Activated CD4-positive, alpha-beta memory T cell treated with anti-CD3 and anti-CD28 coated beads for 36 hours (primary cell): ENCODE measurements around the gene IGLL5. TPM values are rescaled to one million over a fixed set of nuclear protein-coding genes. Genes with fewer than 3 reads are reported as not detected.
"Not testable (repeated sequence)": the region's sequence is repeated elsewhere in the genome, so short reads cannot be mapped to it uniquely, and the experiment has no call there.

Experiments
- CTCF ChIA-PET: fragments of 350-600 bp; sonication (Branson Sonifier 250); formaldehyde crosslinking; loops from one replicate; lab custom pipeline; 2021; ENCODE audit warnings: antibody characterized with exemption, inconsistent platforms; lab: Charles Lee
- POLR2A ChIA-PET: fragments of 350-600 bp; sonication (Branson Sonifier 250); formaldehyde crosslinking; loops from one replicate; lab custom pipeline; 2021; ENCODE audit warnings: antibody characterized with exemption; lab: Charles Lee
- DNase-seq: peaks from one replicate; pipeline ENCODE4 v3.0.0-alpha.2; 2020
- H3K27ac Mint-ChIP-seq: one replicate; pipeline ENCODE4 v1.8.0; 2021; ENCODE audit warnings: mixed read lengths
- H3K27me3 Mint-ChIP-seq: one replicate; pipeline ENCODE4 v1.8.0; 2021; ENCODE audit warnings: mixed read lengths
- H3K36me3 Mint-ChIP-seq: one replicate; pipeline ENCODE4 v1.8.0; 2021; ENCODE audit warnings: mixed read lengths
- H3K4me1 Mint-ChIP-seq: one replicate; pipeline ENCODE4 v1.8.0; 2021; ENCODE audit warnings: low read depth, mixed read lengths
- H3K4me3 Mint-ChIP-seq: one replicate; pipeline ENCODE4 v1.8.0; 2021; ENCODE audit warnings: mild to moderate bottlenecking, mixed read lengths
- H3K9me3 Mint-ChIP-seq: one replicate; pipeline ENCODE4 v1.8.0; 2021; ENCODE audit warnings: mixed read lengths
- intact Hi-C: fragments of 100-400 bp; cut with micrococcal nuclease; formaldehyde crosslinking; loops from one replicate; pipeline ENCODE4 v1.15.1; 2023
- total RNA-seq, 2 experiments: library from RNA; stranded (reverse); gene quantifications; one replicate each; pipeline ENCODE4 v1.2.3, GENCODE V29; 2021

Gene IGLL5
- total RNA-seq, 2 experiments from 2014 or later: not detected

DNA sequence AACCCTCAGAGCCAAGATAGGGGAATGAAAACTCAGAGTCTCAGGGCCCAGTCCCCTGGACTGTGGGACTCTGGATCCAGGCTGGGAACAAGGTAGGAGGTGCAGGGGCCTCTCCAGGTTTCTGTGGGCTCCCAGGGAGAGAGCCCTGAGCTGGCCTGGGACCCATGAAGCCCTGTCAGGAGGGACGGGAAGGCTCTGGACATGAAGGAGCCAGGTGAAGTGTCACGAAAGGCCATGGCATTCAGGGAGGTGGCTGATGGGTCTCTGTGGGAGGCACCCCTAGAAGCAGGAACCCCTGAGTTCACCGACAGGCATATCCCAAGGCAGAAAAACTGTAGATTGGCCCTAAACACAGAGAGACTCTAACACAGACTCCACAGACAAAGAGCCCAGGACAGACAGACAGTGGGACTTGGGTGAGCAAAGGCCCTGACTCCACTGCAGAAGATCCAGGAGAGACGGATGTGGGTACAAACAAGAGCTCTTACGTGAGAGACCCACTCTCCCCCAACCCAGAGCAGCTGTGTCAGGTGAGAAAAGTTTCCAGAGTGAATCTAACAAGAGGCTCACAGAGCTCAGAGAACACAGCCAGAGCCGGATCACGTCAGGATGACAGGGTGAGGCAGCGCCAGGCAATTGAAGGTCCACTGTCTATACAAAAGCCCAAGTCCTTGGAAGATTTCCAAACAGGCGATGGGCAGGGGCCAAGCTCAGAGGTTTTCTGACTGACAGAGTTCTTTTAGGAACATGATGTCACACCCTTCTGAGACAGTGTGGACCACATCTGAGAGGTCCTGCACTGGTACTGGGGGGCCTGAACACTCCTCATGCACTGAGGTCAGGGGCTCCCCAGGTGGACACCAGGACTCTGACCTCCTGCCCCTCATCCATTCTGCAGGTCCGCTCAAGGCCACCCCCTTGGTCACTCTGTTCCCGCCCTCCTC, 27.4 kb downstream of the IGLL5 start:
- no peaks in the 10 kb centered on the region for H3K36me3 Mint-ChIP-seq
- H3K4me3 Mint-ChIP-seq: no peak overlapping the region
- H3K4me1 Mint-ChIP-seq: no peaks in the 10 kb centered on the region
- no peak for DNase-seq
- no peak overlapping the region for H3K27ac Mint-ChIP-seq
- intact Hi-C loops: no loop called here
- peaks cover 4% of the 10 kb centered on the region for H3K27me3 Mint-ChIP-seq
- no peaks in the 10 kb centered on the region for H3K9me3 Mint-ChIP-seq
- ChIA-PET CTCF (interaction anchor here (1.2 kb wide), 1 partner anchor 28 kb away, joined by 4 read pairs; no protein-coding TSS in a partner anchor), POLR2A (no interaction called here)

DNA sequence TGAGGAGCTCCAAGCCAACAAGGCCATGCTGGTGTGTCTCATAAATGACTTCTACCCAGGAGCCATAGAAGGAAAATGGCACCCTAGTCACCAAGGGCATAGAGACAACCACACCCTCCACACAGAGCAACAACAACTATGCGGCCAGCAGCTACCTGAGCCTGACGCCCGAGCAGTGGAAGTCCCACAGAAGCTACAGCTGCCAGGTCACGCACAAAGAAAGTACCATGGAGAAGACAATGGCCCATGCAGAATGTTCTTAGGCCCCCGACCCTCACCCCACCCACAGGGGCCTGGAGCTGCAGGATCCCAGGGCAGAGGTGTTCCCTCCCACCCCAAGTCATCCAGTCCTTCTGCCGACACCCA, 28.0 kb downstream of the IGLL5 start:
- H3K9me3 Mint-ChIP-seq: no peaks in the 10 kb centered on the region
- H3K27me3 Mint-ChIP-seq: peaks cover 4% of the 10 kb centered on the region
- H3K36me3 Mint-ChIP-seq: no peaks in the 10 kb centered on the region
- no peak overlapping the region for H3K4me3 Mint-ChIP-seq
- H3K27ac Mint-ChIP-seq: no peak overlapping the region
- POLR2A ChIA-PET: no interaction called here
- no peak for DNase-seq
- intact Hi-C loops: no loop called here
- no peaks in the 10 kb centered on the region for H3K4me1 Mint-ChIP-seq
- CTCF ChIA-PET: interaction anchor here (1.2 kb wide), 1 partner anchor 27 kb away, joined by 4 read pairs; no protein-coding TSS in a partner anchor

DNA sequence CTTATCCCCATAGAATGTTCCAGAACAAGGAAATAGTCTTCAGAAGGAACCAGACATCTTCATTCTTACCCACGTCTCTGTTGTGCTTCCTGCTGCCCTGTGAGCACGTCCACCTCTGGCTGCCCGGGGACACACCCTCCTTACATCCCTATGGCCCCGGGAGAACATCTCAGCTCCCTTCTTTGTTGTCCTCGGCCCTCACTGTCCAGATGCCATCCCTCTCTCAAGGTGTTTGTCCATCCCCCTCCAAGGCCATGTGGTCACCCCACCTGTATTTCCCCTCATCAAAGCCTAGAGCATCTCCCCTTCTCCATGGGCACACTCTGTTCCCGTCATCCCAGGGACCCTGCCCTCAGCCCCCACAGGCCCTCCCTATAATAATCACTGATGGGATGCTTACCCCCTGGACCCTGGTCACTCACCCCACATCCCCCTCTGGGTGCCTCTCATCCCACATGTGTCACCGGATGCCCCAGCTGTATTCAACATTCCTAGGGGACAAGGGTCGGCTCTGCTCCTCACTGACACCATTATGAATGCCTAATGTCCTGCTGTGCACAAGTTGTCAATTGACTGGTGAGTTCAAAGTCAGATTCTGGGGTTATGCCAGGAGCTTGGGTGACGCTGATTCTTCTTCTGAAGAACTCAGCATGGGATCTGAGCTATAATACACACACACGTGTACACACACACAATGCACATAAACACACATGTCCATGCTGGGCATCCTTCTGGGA, 28.8 kb downstream of the IGLL5 start:
- CTCF ChIA-PET: no interaction called here
- Mint-ChIP-seq H3K9me3 (no peaks in the 10 kb centered on the region), H3K4me1 (no peaks in the 10 kb centered on the region), H3K27me3 (peaks cover 4% of the 10 kb centered on the region), H3K36me3 (no peaks in the 10 kb centered on the region), H3K27ac (no peak overlapping the region), H3K4me3 (no peak overlapping the region)
- intact Hi-C loops: no loop called here
- POLR2A ChIA-PET: no interaction called here
- DNase-seq: no peak

DNA sequence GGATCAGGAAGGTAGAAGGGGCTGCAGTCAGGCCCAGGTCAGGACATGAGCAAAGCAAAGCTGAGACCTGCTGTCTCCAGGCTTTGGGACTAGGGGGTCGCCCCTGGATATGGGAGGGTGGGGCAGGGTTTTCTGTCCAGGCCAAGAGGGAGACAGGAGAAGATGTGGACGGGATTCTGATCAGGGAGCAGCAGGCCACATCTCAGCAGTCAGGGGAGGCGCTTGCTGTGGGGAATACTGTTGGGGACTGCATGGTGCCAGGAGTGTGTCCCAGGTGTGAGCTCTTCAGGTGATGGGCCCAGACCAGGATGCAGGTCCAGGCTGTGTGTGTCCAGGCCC, 29.3 kb downstream of the IGLL5 start:
- H3K36me3 Mint-ChIP-seq: no peaks in the 10 kb centered on the region
- no peak overlapping the region for H3K27ac Mint-ChIP-seq
- CTCF ChIA-PET: no interaction called here
- no peaks in the 10 kb centered on the region for H3K4me1 Mint-ChIP-seq
- no peak overlapping the region for H3K4me3 Mint-ChIP-seq
- no peaks in the 10 kb centered on the region for H3K9me3 Mint-ChIP-seq
- POLR2A ChIA-PET: no interaction called here
- H3K27me3 Mint-ChIP-seq: peaks cover 4% of the 10 kb centered on the region
- intact Hi-C loops: no loop called here
- DNase-seq: no peak

GRCh38 chr22:22917377-22917776, 29.8 kb downstream of the IGLL5 start:
- no peaks in the 10 kb centered on the region for H3K9me3 Mint-ChIP-seq
- no peak for DNase-seq
- H3K36me3 Mint-ChIP-seq: no peaks in the 10 kb centered on the region
- no peak overlapping the region for H3K27ac Mint-ChIP-seq
- H3K27me3 Mint-ChIP-seq: peaks cover 4% of the 10 kb centered on the region
- intact Hi-C loops: no loop called here
- H3K4me3 Mint-ChIP-seq: no peak overlapping the region
- POLR2A ChIA-PET: no interaction called here
- H3K4me1 Mint-ChIP-seq: no peaks in the 10 kb centered on the region
- CTCF ChIA-PET: interaction anchor here (1.1 kb wide), 1 partner anchor 43 kb away, joined by 4 read pairs; no protein-coding TSS in a partner anchor

DNA sequence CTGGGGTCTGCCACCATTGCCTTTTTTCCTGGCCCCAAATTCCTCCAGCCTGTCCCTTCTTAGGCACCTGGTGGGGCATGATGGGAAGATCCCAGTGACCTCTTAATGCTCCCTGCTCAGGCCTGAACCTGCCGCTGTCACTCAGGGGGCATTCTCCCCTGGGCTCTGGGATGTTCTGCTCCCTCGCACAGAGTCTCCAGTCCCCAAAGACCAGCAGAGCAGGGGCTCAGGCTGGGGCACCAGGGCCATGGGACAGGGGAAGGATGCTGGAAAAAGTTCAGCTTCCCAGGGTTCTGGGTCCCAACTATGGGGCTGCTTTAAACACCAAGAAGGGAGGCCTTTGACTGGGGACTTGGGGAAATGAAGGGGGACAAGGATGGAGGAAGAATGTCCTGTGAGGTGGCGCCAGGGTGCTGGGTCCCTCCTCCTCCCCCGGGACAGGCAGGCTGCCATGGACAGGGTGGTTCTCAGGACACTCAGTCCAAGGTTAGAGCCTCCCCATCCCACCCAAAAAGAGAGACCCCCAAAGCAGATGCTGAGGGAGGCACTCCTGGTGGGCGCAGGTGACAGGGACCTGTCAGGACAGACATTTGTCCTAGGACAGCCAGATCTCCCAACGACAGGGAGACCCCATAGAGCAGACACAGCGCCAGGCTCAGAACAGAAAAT, 30.8 kb downstream of the IGLL5 start:
- Mint-ChIP-seq H3K27me3 (peaks cover 4% of the 10 kb centered on the region), H3K4me3 (no peak overlapping the region), H3K9me3 (no peaks in the 10 kb centered on the region), H3K4me1 (no peaks in the 10 kb centered on the region), H3K27ac (no peak overlapping the region), H3K36me3 (no peaks in the 10 kb centered on the region)
- ChIA-PET POLR2A (no interaction called here), CTCF (interaction anchor here (1.1 kb wide), 1 partner anchor 42 kb away, joined by 4 read pairs; no protein-coding TSS in a partner anchor)
- intact Hi-C loops: no loop called here
- no peak for DNase-seq

DNA sequence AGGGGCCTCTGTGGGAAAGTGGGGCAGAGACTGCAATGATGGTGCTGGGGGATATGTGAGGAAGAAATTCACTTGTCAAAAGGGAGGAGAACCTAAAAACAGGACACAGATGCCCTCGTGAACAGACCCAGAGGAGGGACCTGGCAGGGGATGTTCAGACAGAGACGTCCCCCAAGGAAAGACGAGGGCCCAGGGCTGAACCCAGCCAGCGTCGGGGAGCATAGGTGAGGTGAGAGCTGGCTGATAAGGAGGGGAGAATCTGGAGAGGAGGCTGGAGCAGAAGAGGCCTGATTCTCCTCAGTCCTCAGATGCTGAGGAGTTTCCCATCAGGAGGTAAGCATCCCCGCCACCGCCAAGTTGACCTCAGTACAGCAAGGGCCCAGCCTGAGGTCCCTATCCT, 31.4 kb downstream of the IGLL5 start:
- Mint-ChIP-seq H3K9me3 (no peaks in the 10 kb centered on the region), H3K36me3 (no peaks in the 10 kb centered on the region), H3K4me3 (no peak overlapping the region), H3K27ac (no peak overlapping the region), H3K27me3 (peaks cover 4% of the 10 kb centered on the region), H3K4me1 (no peaks in the 10 kb centered on the region)
- ChIA-PET POLR2A (no interaction called here), CTCF (no interaction called here)
- no peak for DNase-seq
- intact Hi-C loops: no loop called here

DNA sequence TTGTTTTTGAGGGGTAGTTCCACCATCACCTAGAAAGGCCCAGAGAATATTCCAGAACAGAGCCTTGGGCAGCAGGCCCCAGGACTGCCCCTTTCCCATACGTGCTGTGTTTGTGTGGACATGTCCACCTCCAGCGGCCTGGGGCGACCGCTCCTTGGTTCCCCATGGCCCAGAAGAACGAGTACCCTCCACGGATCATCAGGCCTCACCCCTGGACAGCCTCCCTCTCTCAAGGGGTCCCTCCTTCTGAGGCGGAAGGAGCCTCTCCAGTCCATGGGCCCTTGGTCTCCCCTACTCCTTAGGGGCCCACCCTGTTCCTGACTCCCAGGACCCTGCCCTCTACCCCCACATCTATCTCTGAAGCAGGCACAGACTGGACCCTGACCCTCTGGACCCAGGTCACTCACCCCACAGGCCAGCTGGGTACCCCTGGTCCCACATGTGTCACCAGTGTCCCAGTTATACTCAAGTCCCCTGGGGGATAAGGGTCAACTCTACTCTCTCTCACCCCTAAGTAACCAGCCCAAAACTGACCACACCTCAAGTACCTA, 32.6 kb downstream of the IGLL5 start:
- H3K27ac Mint-ChIP-seq: no peak overlapping the region

DNA sequence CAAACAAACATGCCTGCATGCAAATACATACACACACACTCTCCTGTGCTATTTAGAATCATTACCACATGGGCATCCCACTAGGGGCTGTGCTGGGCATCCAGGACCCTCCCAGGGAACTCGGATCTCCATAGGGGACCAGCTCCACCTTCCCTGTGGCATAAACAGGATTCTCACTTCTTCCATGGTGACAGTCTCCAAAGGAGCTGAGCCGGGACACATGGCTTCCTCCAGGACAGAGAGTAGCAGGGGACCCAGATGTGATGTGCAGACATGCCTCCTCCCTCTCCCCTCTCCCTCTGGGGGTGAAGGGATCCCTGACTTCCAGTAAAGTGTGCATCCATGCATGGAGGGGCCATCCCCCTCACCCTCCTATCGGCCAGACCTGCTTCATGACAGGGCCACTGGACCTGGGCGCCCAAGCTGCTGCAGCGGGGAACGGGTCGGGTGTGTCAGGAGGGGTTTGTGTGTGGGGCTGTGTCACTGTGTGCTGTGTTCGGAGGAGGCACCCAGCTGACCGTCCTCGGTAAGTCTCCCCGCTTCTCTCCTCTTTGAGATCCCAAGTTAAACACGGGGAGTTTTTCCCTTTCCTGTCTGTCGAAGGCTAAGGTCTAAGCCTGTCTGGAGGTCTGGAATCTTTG, 33.4 kb downstream of the IGLL5 start:
- POLR2A ChIA-PET: no interaction called here
- intact Hi-C loops: no loop called here

More for the DNA sequence above, 32.6 kb downstream of the IGLL5 start:
- H3K9me3 Mint-ChIP-seq: no peaks in the 10 kb centered on the region
- intact Hi-C loops: no loop called here
- H3K27me3 Mint-ChIP-seq: peaks cover 4% of the 10 kb centered on the region
- H3K4me3 Mint-ChIP-seq: no peak overlapping the region
- no peak for DNase-seq
- no peaks in the 10 kb centered on the region for H3K36me3 Mint-ChIP-seq
- POLR2A ChIA-PET: no interaction called here
- H3K4me1 Mint-ChIP-seq: no peaks in the 10 kb centered on the region
- CTCF ChIA-PET: no interaction called here

DNA sequence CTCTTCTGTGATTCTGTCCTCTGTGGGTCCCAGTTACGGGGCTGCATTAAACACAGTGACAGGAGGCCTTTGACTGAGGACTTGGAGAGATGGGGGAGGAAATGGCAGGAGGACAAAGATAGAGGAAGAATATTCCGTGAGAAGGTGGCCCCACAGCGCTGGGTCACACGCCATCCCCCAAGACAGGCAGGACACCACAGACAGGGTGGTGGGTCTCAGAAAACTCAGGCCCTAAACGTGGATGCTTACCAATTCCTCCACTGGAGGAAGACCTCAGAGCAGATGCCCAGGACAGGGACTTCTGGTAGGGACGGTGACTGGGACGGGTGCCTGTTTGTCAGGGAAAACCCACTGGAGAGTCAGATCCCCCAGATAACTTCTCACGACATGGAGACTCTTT, 34.0 kb downstream of the IGLL5 start:
- Mint-ChIP-seq H3K9me3 (no peaks in the 10 kb centered on the region), H3K27me3 (peaks cover 2% of the 10 kb centered on the region), H3K27ac (no peak overlapping the region), H3K4me1 (no peaks in the 10 kb centered on the region), H3K4me3 (no peak overlapping the region), H3K36me3 (no peaks in the 10 kb centered on the region)
- intact Hi-C loops: no loop called here
- ChIA-PET CTCF (no interaction called here), POLR2A (no interaction called here)
- DNase-seq: no peak

More for the DNA sequence above, 33.4 kb downstream of the IGLL5 start:
- no peak for DNase-seq
- Mint-ChIP-seq H3K9me3 (no peaks in the 10 kb centered on the region), H3K4me1 (no peaks in the 10 kb centered on the region), H3K27ac (no peak overlapping the region), H3K36me3 (no peaks in the 10 kb centered on the region), H3K4me3 (no peak overlapping the region), H3K27me3 (peaks cover 4% of the 10 kb centered on the region)
- CTCF ChIA-PET: interaction anchor here (0.6 kb wide), 1 partner anchor 169 kb away, joined by 3 read pairs; no protein-coding TSS in a partner anchor

DNA sequence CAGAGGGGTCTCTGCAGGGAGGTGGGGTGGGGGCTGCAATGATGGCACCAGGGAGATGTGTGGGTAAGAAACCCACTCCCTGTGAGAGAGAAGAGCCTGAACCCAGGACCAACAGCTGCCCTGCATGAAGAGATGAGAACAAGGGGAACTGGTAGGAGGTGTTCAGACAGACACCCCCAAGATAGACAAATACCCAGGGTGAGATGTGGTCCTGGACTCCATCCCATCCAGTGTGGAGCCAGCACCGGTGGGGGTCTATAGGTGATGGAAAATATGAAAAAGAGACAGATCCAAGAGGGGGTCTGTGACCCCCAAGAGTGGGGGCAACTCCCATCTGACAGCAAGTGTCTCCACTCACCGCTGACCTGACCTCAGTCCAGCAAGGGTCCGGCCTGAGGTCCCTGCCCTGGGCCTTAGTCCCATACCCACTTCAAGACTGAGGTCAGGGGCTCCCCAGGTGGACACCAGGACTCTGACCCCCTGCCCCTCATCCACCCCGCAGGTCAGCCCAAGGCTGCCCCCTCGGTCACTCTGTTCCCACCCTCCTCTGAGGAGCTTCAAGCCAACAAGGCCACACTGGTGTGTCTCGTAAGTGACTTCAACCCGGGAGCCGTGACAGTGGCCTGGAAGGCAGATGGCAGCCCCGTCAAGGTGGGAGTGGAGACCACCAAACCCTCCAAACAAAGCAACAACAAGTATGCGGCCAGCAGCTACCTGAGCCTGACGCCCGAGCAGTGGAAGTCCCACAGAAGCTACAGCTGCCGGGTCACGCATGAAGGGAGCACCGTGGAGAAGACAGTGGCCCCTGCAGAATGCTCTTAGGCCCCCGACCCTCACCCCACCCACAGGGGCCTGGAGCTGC, 34.7 kb downstream of the IGLL5 start:
- CTCF ChIA-PET, H3K27ac Mint-ChIP-seq, H3K4me3 Mint-ChIP-seq, H3K36me3 Mint-ChIP-seq, POLR2A ChIA-PET, intact Hi-C loops, H3K27me3 Mint-ChIP-seq, H3K4me1 Mint-ChIP-seq, DNase-seq, H3K9me3 Mint-ChIP-seq: not testable (repeated sequence)
